Measurements from ENCODE around the gene CCDC141. TPM values are rescaled to one million over a fixed set of nuclear protein-coding genes. Genes with fewer than 3 reads are reported as not detected.

CCDC141 gene
- total and polyA plus RNA-seq, 2 of the 13 experiments (the other 11 are each of a cell fraction or from before 2014, with no cell fraction given) = not detected

GRCh38 chr2:179049203-179049545 lies 763 bp downstream of the CCDC141 start (continued):
- TF ChIP-seq ZNF597 (CRISPR knock-in tag; IDR thresholded peaks at IDR 0.05) (no peak), ZNF761 (CRISPR knock-in tag; conservative IDR thresholded peaks at IDR 0.05) (no peak), ARNTL (CRISPR knock-in tag; IDR thresholded peaks at IDR 0.05) (no peak), ZNF629 (CRISPR knock-in tag; conservative IDR thresholded peaks at IDR 0.05) (no peak), NFYC (CRISPR knock-in tag; IDR thresholded peaks at IDR 0.05) (no peak), ZNF124 (CRISPR knock-in tag; IDR thresholded peaks at IDR 0.05) (no peak), LCORL (IDR thresholded peaks at IDR 0.05) (no peak), LCORL (CRISPR knock-in tag; IDR thresholded peaks at IDR 0.05) (no peak), ZNF576 (CRISPR knock-in tag; IDR thresholded peaks at IDR 0.05) (no peak)

GRCh38 chr2:179048099-179048498 lies 1.8 kb downstream of the CCDC141 start:
- Histone ChIP-seq H3K4me1 (ENCODE audit: insufficient read depth, low read length) (peaks cover 10% of the 10 kb centered on the region), H4K20me1 (ENCODE audit: insufficient read depth, low read length) (no peaks in the 10 kb centered on the region), H3K27me3 (ENCODE audit: control insufficient read depth in 1 of 2, insufficient read depth in 2 of 2, low read length in 2 of 2) (no peaks in the 10 kb centered on the region), H3K27ac (ENCODE audit: extremely low read length, insufficient read depth, low read length) (no peak overlapping the region), H2AFZ (ENCODE audit: low read length) (no peak overlapping the region), H3K9me3 (ENCODE audit: low read length) (no peaks in the 10 kb centered on the region), H3K79me2 (ENCODE audit: insufficient read depth, low read length) (no peaks in the 10 kb centered on the region), H3K4me2 (ENCODE audit: low read depth, low read length) (no peak overlapping the region), H3K9ac (ENCODE audit: insufficient read depth, low read depth, low read length) (no peak overlapping the region), H3K4me3 (replicated peaks in 1 of 3; ENCODE audit: insufficient read depth in 1 of 3, low read depth in 2 of 3, low read length in 3 of 3) (no peak overlapping the region), H3K36me3 (replicated peaks in 1 of 2; ENCODE audit: control insufficient read depth in 1 of 2, insufficient read depth in 2 of 2, low read length in 2 of 2) (no peaks in the 10 kb centered on the region)
- 96% methylated on average over 2 of the region's 2 CpGs for WGBS (ENCODE audit: low lambda C conversion rate)
- in situ Hi-C loops (cut with HindIII; ENCODE audit: extremely low pct_ligation_motif_present, low pct_unique_long_range_greater_than_20kb) = no loop called here
- CTCF ChIA-PET (ENCODE audit: low intra/inter-chr PET ratio, low total read pairs) = no interaction called here
- FAIRE-seq = no peak
- POLR2A ChIA-PET = no interaction called here
- BruUV-seq (replicated peaks) = no TSS peak
- DNase-seq (ENCODE audit: low spot score) = no peak
- ATAC-seq = no peak
- intact Hi-C loops (cut with micrococcal nuclease; ENCODE audit: unreplicated experiment) = no loop called here
- no peak for TF ChIP-seq ZNF614 (CRISPR knock-in tag; IDR thresholded peaks at IDR 0.05; ENCODE audit: borderline replicate concordance)
- no peak for TF ChIP-seq ARID3A (IDR thresholded peaks at IDR 0.05; ENCODE audit: low read depth, low read length)
- no peak for TF ChIP-seq CSRNP2 (CRISPR knock-in tag; conservative IDR thresholded peaks at IDR 0.05; ENCODE audit: low read depth)
- TF ChIP-seq ARID2 (CRISPR knock-in tag; IDR thresholded peaks at IDR 0.05; ENCODE audit: borderline replicate concordance) = no peak
- no peak for TF ChIP-seq ZNF367 (CRISPR knock-in tag; IDR thresholded peaks at IDR 0.05; ENCODE audit: borderline replicate concordance)
- TF ChIP-seq ZNF598 (CRISPR knock-in tag; IDR thresholded peaks at IDR 0.05; ENCODE audit: borderline replicate concordance) = no peak
- TF ChIP-seq HNF1A (IDR thresholded peaks at IDR 0.05; ENCODE audit: low read depth) = no peak
- TF ChIP-seq HNF1A (CRISPR knock-in tag; IDR thresholded peaks at IDR 0.05; ENCODE audit: borderline replicate concordance) = no peak
